NCI-H2227 treated with DMSO at 0.1 percent for 48 hours (cell line): ENCODE measurements around the gene SNX21.
"Not testable (repeated sequence)": the region's sequence is repeated elsewhere in the genome, so short reads cannot be mapped to it uniquely, and the experiment has no call there.

Experiments
- DNase-seq: peaks from one replicate; lab custom pipeline; 2025; lab: John Stamatoyannopoulos, UW

The SNX21 gene

GRCh38 chr20:45833030-45833882 lies at the start of gene SNX21:
Gene SNX21 (plus strand): TSS chr20:45833799. CDS start chr20:45833920, 121 bp downstream.
- DNase-seq, result peak; percentile 56

DNA sequence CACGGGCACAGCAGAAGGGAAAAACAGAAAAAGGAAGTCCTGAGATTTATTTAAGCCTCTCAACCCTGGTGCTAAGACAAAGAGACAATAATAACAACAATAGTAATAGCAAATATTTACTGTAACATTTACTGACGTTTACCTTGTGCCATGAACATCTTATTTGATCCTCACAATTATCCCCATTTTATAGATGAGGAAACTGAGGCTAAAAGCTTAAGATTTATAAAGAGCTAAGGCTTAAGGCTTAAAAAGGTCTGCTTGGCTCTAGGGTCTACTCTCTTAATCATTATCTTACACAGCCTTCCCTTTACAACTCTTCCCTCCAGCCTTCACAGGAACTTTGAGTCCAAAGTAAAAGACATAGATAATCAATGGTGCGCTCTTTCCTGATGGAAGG lies 45.2 kb upstream of the SNX21 start:
- DNase-seq, result no peak

DNA sequence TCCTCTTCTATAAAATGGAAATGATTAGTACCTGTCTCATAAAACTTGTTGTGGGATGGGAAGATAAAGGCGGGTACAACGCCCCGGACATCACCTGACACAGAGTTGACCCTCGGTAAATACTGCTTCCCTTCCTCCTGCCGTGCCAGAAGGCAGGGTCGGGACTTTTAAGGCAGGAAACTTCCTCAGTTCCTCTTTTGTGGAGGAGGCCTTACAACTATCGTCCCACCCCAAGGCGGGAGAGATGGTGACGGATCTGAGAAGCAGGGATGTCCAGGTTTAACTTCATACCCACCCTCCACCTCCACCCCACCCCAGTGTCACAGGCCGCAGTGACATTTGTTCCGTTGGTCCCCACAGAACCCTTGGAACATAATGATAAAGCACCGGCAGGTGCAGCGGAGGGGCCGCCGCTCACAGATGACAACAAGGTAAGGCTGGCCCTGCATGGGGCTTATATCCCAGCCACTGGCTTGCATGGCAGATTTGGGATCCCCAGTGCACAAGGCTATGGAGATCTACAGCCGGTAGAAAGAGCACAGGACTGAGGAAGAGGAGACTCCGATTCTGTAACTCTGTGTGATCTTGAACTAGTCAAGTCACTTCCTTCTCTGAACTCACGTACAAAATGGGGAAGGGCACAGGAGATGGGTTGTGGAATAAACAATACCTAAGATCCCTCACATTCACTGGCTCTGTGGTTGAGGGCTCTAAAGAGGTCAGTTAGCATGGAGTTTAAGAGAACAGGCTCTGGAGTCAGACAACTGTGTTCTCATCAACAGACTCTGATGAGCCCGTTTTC lies 41.1 kb upstream of the SNX21 start:
- no peak for DNase-seq

DNA sequence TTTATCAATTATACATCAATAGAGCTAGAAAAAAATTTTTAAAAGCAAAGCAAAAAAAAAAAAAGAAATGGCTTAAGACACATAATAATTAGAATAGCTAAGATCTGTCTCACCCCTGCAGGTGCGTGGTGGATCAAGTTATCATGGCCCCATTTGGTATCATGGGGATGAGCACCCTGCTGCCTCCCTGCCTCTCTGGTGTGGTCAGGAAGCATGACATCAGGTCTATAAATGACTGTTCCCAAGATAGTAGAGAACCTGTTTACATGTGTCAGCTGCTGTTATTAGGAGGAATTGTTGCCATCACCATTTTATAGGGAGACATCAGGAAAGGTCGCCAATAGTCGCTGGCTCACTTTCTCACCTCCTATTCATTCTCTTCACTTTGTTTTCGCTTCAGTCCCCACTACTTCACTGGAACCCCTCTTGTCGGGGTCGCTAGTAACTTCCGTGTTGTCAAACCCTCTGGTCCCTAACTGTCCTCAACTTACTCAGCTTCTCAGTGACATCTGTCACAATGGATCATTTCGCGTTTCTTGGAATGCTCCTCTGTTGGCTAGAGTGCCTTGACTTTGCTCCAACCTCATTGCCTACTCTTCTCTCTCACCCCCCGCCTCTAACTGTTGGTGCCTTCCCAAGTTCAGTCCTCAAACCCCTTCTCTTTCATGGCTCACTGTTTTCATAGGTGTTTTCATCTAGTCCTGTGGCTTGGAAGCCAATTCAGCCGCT lies 37.1 kb upstream of the SNX21 start:
- no peak for DNase-seq

DNA sequence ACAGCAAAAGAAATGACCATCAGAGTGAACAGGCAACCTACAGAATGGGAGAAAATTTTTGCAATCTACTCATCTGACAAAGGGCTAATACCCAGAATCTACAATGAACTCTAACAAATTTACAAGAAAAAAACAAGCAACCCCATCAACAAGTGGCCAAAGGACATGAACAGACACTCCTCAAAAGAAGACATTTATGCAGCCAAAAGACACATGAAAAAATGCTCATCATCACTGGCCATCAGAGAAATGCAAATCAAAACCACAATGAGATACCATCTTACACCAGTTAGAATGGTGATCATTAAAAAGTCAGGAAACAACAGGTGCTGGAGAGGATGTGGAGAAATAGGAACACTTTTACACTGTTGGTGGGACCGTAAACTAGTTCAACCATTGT lies 36.1 kb upstream of the SNX21 start:
- DNase-seq, result not testable (repeated sequence)

GRCh38 chr20:45797955-45798354 lies 35.6 kb upstream of the SNX21 start:
- DNase-seq, result not testable (repeated sequence)

GRCh38 chr20:45798935-45799642 lies 34.5 kb upstream of the SNX21 start:
- DNase-seq, result peak; percentile 41

DNA sequence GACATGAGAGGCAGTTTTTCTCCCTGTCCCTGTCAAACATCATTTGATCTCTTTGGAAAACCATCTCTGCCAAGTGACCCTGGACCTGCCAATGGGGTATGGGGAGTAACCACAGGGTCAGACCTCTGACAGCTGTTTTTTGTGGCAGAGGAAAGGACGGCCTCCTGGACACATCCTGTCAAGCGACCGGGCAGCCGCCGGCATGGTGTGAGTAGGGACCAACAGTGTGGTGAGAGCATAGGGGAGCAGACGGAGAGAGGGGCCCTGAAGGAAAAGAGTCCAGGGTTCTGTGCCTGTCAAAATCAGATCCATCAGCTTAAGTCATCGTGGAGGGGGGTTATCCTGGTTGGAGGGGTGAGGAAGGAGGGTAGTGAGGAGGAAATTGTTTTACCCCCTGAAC lies 31.7 kb upstream of the SNX21 start:
- DNase-seq, result no peak

DNA sequence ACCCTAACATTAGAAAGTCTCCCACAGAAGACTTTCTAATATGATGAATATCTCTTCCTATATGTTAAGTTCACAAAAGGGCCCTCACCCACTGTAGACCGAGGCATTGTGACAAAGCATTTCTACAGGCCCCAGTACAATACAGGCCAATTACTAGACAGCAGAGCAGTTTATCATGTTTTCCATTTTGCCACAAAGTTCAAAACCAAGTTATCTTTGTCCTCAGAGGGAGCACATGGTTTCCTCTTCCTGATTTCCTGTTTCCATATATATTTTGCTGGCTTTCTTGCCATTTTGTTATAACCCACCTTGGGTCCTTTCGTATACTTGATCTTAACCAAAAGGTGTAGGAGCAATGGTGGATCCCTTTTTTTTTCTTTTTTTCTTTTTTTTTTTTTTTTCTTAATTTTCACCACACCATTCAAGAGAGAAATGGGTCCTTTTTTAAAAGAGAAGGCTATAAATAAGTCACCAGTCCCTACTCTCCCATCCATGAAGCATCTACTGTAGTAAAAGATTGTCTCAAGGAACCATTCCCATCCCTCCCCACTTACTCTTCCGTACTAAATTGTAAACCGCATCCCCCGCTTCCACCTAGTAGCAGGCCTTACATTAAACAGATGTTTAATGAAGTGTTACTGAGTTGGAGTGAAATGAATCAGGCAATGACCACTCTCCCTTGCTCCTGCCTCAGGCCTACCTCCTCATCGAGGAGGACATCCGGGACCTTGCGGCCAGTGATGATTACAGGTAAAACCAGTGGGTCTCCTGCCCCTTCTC lies 23.2 kb upstream of the SNX21 start:
- no peak for DNase-seq

- peak; percentile 98 for DNase-seq
Observed at GRCh38 chr20:45812157-45813005, 21.2 kb upstream of the SNX21 start, which contains the start of gene UBE2C. Gene UBE2C (plus strand): TSS chr20:45812644. CDS start chr20:45812696, 52 bp downstream.

GRCh38 chr20:45813006-45813340 lies 20.6 kb upstream of the SNX21 start:
- DNase-seq, result no peak

- no peak for DNase-seq
Observed at GRCh38 chr20:45813489-45813888, 20.1 kb upstream of the SNX21 start.

DNA sequence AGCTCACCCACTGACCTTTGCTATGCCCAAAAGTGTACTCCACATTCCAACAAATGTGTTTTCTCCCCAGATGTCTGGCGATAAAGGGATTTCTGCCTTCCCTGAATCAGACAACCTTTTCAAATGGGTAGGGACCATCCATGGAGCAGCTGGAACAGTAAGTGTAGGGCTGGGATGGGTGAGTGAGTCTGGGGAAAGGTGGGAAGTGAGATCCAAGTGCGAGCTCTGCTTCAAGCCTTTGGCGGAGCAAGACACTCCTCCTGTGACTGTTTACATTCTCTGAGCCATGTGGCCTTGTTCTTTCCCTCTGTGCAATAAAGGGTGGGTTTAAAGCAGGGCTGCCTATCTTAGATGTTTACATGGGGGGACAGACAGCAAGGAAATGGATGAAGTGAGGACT lies 19.3 kb upstream of the SNX21 start:
- no peak for DNase-seq

DNA sequence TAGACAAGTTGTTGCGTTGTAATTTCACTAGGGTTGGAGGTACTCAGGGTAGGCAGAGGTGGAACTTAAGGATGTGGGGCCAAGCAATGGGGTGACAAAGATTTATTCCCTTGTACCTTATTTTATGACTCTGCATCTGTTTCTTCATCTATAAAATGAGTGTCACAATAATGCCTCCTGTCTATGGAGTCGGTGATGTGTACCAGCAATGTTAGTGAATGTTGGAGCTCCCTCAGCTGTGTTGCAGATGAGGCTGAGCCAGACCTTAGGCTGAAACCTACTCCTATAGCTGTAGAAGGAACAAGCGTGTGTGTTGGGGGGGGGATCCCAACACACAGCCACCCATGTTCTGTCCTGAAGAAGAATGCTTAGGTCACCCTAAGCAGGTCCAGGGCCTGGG lies 16.6 kb upstream of the SNX21 start:
- no peak for DNase-seq

GRCh38 chr20:45817376-45818194 lies 16.0 kb upstream of the SNX21 start:
- no peak for DNase-seq

- no peak for DNase-seq
Observed at GRCh38 chr20:45818239-45818638, 15.4 kb upstream of the SNX21 start.

DNA sequence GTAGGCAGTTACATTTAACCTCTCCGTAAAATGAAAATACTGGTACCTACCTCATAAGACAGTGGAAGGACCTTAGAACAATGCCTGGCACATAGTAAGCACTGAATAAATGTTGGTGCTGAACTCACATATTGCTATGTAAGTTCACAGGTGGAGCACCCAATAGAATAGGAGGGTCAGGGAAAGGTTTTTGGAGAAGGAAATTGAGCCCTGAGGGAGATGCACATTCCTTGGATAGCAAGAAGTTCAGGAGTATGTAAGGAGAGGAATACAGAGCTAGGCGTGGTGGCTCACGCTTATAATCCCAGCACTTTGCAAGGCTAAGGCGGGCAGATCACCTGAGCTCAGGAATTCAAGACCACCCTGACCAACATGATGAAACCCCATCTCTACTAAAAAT lies 14.1 kb upstream of the SNX21 start:
- no peak for DNase-seq

- no peak for DNase-seq
Observed at GRCh38 chr20:45821947-45822346, 11.7 kb upstream of the SNX21 start.

DNA sequence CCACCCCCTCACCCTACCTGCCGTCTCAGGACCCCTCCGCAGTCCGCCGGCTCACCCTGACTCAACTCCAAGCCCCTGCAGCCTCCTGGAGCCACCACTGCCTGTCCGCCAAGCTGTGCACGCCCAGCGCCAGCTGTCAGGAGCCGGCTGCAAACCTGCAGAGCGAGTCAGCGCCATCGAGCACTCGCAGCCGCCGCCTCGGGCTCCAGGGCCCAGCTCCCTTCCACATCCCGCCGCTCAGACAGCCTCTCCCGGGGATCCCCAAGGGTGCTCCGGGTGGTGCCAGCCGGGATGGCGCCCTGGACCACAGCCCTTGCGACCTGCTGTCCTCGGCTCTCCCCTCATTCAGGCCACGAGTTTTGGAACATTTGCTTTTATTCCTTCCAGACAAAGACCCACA lies 10.7 kb upstream of the SNX21 start:
- peak; percentile 21 for DNase-seq
